WTC11 (cell line): ENCODE results near the gene WSCD2. TPM values are rescaled to one million over a fixed set of nuclear protein-coding genes. Genes with fewer than 3 reads are reported as not detected.

Experiments
- ATAC-seq: fragments of 200-7000 bp; cut with Tn5 transposase; 2 replicates; pipeline ENCODE4 v1.10.0; 2021; ENCODE audit warnings: mild to moderate bottlenecking, moderate library complexity
- CTCF ChIA-PET: fragments of 300-600 bp; sonication (Branson Sonifier 250); formaldehyde crosslinking; loops from one replicate; lab custom pipeline; 2021; ENCODE audit warnings: antibody characterized with exemption; lab: Charles Lee
- POLR2A ChIA-PET: fragments of 350-600 bp; sonication (Branson Sonifier 250); formaldehyde crosslinking; loops from one replicate; lab custom pipeline; 2021; ENCODE audit warnings: antibody characterized with exemption; lab: Charles Lee
- DNase-seq: peaks from one replicate; pipeline ENCODE4 v3.0.0; 2021; ENCODE audit warnings: low spot score
- H3K27ac Mint-ChIP-seq: 2 replicates; pipeline ENCODE4 v1.8.0; 2021; ENCODE audit warnings: mixed read lengths
- H3K27me3 Mint-ChIP-seq: 2 replicates; pipeline ENCODE4 v1.8.0; 2021; ENCODE audit warnings: low read depth, mild to moderate bottlenecking, moderate library complexity, mixed read lengths
- H3K36me3 Mint-ChIP-seq: 2 replicates; pipeline ENCODE4 v1.8.0; 2021; ENCODE audit warnings: mixed read lengths
- H3K4me1 Mint-ChIP-seq: 2 replicates; pipeline ENCODE4 v1.8.0; 2022; ENCODE audit warnings: mixed read lengths
- H3K4me3 Mint-ChIP-seq: 2 replicates; pipeline ENCODE4 v1.8.0; 2021; ENCODE audit warnings: mild to moderate bottlenecking, moderate library complexity, mixed read lengths
- H3K9me3 Mint-ChIP-seq: 2 replicates; pipeline ENCODE4 v1.8.0; 2021; ENCODE audit warnings: mixed read lengths
- CBFB ChIP-seq: sonication (generic); formaldehyde crosslinking; IDR thresholded peaks from 2 replicates; pipeline ENCODE4 v1.8.1; 2022; ENCODE audit warnings: mild to moderate bottlenecking, low read depth, missing genetic modification reagents
- E2F1 ChIP-seq: sonication (generic); formaldehyde crosslinking; IDR thresholded peaks from 2 replicates; pipeline ENCODE4 v1.8.0; 2022; ENCODE audit warnings: mild to moderate bottlenecking, missing genetic modification reagents
- ELF4 ChIP-seq: sonication (generic); formaldehyde crosslinking; IDR thresholded peaks from 2 replicates; pipeline ENCODE4 v1.8.1; 2022; ENCODE audit warnings: low read depth, mild to moderate bottlenecking, moderate library complexity, missing genetic modification reagents
- ERG ChIP-seq: fragments of 250-450 bp; sonication (Bioruptor Pico); IDR thresholded peaks from 2 replicates; pipeline ENCODE4 v1.8.0; 2021; ENCODE audit warnings: mild to moderate bottlenecking
- ESRRA ChIP-seq: sonication (generic); formaldehyde crosslinking; IDR thresholded peaks from 2 replicates; pipeline ENCODE4 v1.8.1; 2022; ENCODE audit warnings: mild to moderate bottlenecking, missing genetic modification reagents, borderline replicate concordance
- ETV6 ChIP-seq: sonication (generic); formaldehyde crosslinking; IDR thresholded peaks from 2 replicates; pipeline ENCODE4 v1.8.1; 2022; ENCODE audit warnings: mild to moderate bottlenecking, missing genetic modification reagents
- FOXJ3 ChIP-seq: sonication (generic); formaldehyde crosslinking; IDR thresholded peaks from 2 replicates; pipeline ENCODE4 v1.9.0; 2021; ENCODE audit warnings: missing genetic modification reagents, mild to moderate bottlenecking, borderline replicate concordance
- FOXP1 ChIP-seq: sonication (generic); formaldehyde crosslinking; IDR thresholded peaks from 2 replicates; pipeline ENCODE4 v1.8.0; 2022; ENCODE audit warnings: missing genetic modification reagents, mild to moderate bottlenecking, moderate library complexity, borderline replicate concordance
- GABPB1 ChIP-seq: sonication (generic); formaldehyde crosslinking; IDR thresholded peaks from 2 replicates; pipeline ENCODE4 v1.8.1; 2023; ENCODE audit warnings: mild to moderate bottlenecking, missing genetic modification reagents
- GTF2I ChIP-seq: fragments of 250-450 bp; sonication (Bioruptor Pico); conservative IDR thresholded peaks from 2 replicates; pipeline ENCODE4 v1.4.0; 2021; ENCODE audit warnings: mild to moderate bottlenecking
- JAZF1 ChIP-seq: fragments of 250-450 bp; sonication (Bioruptor Pico); IDR thresholded peaks from 2 replicates; pipeline ENCODE4 v1.9.0; 2021; ENCODE audit warnings: moderate library complexity, mild to moderate bottlenecking, inconsistent platforms
- KAT7 ChIP-seq: sonication (generic); formaldehyde crosslinking; IDR thresholded peaks from 2 replicates; pipeline ENCODE4 v1.8.1; 2023; ENCODE audit warnings: missing genetic modification reagents, mild to moderate bottlenecking, borderline replicate concordance
- NFATC4 ChIP-seq: fragments of 250-450 bp; sonication (Bioruptor Pico); IDR thresholded peaks from 2 replicates; pipeline ENCODE4 v1.9.0; 2021; ENCODE audit warnings: mild to moderate bottlenecking
- NFYB ChIP-seq: sonication (generic); formaldehyde crosslinking; conservative IDR thresholded peaks from 2 replicates; pipeline ENCODE4 v1.8.0; 2022; ENCODE audit warnings: low read depth, missing genetic modification reagents
- NR3C1 ChIP-seq: sonication (generic); formaldehyde crosslinking; conservative IDR thresholded peaks from 2 replicates; pipeline ENCODE4 v1.8.1; 2023; ENCODE audit warnings: low read depth, mild to moderate bottlenecking, missing genetic modification reagents
- OVOL2 ChIP-seq: fragments of 250-450 bp; sonication (Bioruptor Pico); IDR thresholded peaks from 2 replicates; pipeline ENCODE4 v1.9.0; 2021; ENCODE audit warnings: mild to moderate bottlenecking, borderline replicate concordance
- RORB ChIP-seq: fragments of 250-450 bp; sonication (Bioruptor Pico); IDR thresholded peaks from 2 replicates; pipeline ENCODE4 v1.9.0; 2021; ENCODE audit warnings: mild to moderate bottlenecking
- TCF7 ChIP-seq: sonication (generic); formaldehyde crosslinking; IDR thresholded peaks from 2 replicates; pipeline ENCODE4 v1.8.0; 2022; ENCODE audit warnings: mild to moderate bottlenecking, low read depth, missing genetic modification reagents, moderate library complexity
- TEAD1 ChIP-seq: sonication (generic); formaldehyde crosslinking; IDR thresholded peaks from 2 replicates; pipeline ENCODE4 v1.8.0; 2022; ENCODE audit warnings: mild to moderate bottlenecking, missing genetic modification reagents
- TP53 ChIP-seq: sonication (generic); formaldehyde crosslinking; IDR thresholded peaks from 2 replicates; pipeline ENCODE4 v1.8.1; 2023; ENCODE audit warnings: mild to moderate bottlenecking, missing genetic modification reagents
- ZBTB21 ChIP-seq: sonication (generic); formaldehyde crosslinking; IDR thresholded peaks from 2 replicates; pipeline ENCODE4 v1.8.1; 2023; ENCODE audit warnings: mild to moderate bottlenecking, missing genetic modification reagents, borderline replicate concordance
- ZMAT4 ChIP-seq: fragments of 250-450 bp; sonication (Bioruptor Pico); IDR thresholded peaks from 2 replicates; pipeline ENCODE4 v1.9.0; 2021; ENCODE audit warnings: mild to moderate bottlenecking
- ZNF121 ChIP-seq: sonication (generic); formaldehyde crosslinking; IDR thresholded peaks from 2 replicates; pipeline ENCODE4 v1.8.0; 2023; ENCODE audit warnings: missing genetic modification reagents
- ZNF263 ChIP-seq: sonication (generic); formaldehyde crosslinking; IDR thresholded peaks from 2 replicates; pipeline ENCODE4 v1.8.1; 2022; ENCODE audit warnings: low read depth, mild to moderate bottlenecking, moderate library complexity, missing genetic modification reagents
- total RNA-seq: library from RNA; stranded (reverse); gene quantifications from 3 replicates; pipeline ENCODE4 v1.2.3, GENCODE V29; 2021
- TF ChIP-seq, protein P1 (sequence below): sonication (generic); formaldehyde crosslinking; IDR thresholded peaks from 2 replicates; pipeline ENCODE4 v1.8.1; 2022; ENCODE audit warnings: mild to moderate bottlenecking, missing genetic modification reagents, moderate library complexity, borderline replicate concordance
- TF ChIP-seq, protein P2 (sequence below): fragments of 250-450 bp; sonication (Bioruptor Pico); IDR thresholded peaks from 2 replicates; pipeline ENCODE4 v1.9.0; 2021; ENCODE audit warnings: moderate library complexity, mild to moderate bottlenecking, inconsistent platforms, borderline replicate concordance
- TF ChIP-seq, protein P3 (sequence below): sonication (generic); formaldehyde crosslinking; IDR thresholded peaks from 2 replicates; pipeline ENCODE4 v1.8.1; 2022; ENCODE audit warnings: low read depth, missing genetic modification reagents, borderline replicate concordance

The WSCD2 gene
- total RNA-seq, 1 experiment from 2014 or later = 1.1 TPM

DNA sequence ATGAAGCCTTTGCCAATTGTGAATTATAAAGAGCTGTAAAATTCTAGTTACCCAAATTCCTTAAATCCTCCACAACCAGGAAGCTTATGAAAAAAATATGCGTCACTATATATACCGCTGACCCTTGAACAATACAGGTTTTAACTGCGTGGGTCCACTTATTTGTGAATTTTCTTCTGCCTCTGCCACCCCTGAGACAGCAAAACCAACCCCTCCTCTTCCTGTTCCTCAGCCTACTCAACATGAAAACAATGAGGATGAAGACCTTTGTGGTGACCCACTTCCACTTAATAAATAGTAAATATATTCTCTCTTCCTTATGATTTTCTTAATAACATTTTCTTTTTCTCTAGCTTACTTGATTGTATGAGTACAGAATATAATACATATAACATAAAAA lies 167.9 kb downstream of the WSCD2 start:
- ChIA-PET CTCF (interaction anchor here (1.1 kb wide), 1 partner anchor 61 kb away, joined by 3 read pairs; no protein-coding TSS in a partner anchor), POLR2A (no interaction called here)
- no peaks in the 10 kb centered on the region for H3K27me3 Mint-ChIP-seq
- no peak overlapping the region for H3K4me3 Mint-ChIP-seq
- no peak overlapping the region for H3K27ac Mint-ChIP-seq
- H3K4me1 Mint-ChIP-seq = peaks cover 5% of the 10 kb centered on the region; the same call in 1 of the 2 replicates
- no peak for ATAC-seq
- H3K9me3 Mint-ChIP-seq = peaks cover 11% of the 10 kb centered on the region
- H3K36me3 Mint-ChIP-seq = peaks cover 8% of the 10 kb centered on the region
- DNase-seq = no peak
- TF ChIP-seq NR3C1 (no peak), TEAD1 (no peak), ZMAT4 (CRISPR knock-in tag) (no peak), TP53 (CRISPR knock-in tag) (no peak), E2F1 (CRISPR knock-in tag) (no peak), TCF7 (CRISPR knock-in tag) (no peak), OVOL2 (no peak), JAZF1 (CRISPR knock-in tag) (no peak)
- TF ChIP-seq, protein P1, sequence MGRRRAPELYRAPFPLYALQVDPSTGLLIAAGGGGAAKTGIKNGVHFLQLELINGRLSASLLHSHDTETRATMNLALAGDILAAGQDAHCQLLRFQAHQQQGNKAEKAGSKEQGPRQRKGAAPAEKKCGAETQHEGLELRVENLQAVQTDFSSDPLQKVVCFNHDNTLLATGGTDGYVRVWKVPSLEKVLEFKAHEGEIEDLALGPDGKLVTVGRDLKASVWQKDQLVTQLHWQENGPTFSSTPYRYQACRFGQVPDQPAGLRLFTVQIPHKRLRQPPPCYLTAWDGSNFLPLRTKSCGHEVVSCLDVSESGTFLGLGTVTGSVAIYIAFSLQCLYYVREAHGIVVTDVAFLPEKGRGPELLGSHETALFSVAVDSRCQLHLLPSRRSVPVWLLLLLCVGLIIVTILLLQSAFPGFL (CRISPR knock-in tag) = no peak
- TF ChIP-seq, protein P2, sequence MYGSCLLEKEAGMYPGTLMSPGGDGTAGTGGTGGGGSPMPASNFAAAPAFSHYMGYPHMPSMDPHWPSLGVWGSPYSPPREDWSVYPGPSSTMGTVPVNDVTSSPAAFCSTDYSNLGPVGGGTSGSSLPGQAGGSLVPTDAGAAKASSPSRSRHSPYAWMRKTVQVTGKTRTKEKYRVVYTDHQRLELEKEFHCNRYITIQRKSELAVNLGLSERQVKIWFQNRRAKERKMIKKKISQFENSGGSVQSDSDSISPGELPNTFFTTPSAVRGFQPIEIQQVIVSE = no peak
- TF ChIP-seq, protein P3, sequence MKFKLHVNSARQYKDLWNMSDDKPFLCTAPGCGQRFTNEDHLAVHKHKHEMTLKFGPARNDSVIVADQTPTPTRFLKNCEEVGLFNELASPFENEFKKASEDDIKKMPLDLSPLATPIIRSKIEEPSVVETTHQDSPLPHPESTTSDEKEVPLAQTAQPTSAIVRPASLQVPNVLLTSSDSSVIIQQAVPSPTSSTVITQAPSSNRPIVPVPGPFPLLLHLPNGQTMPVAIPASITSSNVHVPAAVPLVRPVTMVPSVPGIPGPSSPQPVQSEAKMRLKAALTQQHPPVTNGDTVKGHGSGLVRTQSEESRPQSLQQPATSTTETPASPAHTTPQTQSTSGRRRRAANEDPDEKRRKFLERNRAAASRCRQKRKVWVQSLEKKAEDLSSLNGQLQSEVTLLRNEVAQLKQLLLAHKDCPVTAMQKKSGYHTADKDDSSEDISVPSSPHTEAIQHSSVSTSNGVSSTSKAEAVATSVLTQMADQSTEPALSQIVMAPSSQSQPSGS = no peak

DNA sequence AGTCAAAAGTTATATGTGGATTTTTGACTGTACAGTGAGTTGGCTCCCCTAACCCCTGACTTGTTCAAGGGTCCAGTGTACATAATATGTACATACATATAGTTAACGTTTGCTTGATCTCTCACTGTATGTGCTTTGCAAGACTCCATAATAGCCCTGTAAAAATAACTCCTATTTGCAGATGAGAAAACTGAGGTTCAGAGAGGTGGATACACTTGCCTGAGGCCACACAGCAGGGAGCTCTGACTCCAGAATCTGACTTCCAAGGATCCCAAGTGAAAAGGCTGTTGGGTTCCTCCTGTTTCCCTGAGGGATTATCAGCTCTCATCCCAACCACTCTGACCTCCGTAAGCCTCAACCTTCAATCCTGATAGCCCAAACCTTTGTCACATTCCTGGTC lies 168.3 kb downstream of the WSCD2 start:
- Mint-ChIP-seq H3K4me3 (no peak overlapping the region), H3K36me3 (peaks cover 3% of the 10 kb centered on the region), H3K27me3 (no peaks in the 10 kb centered on the region), H3K9me3 (peaks cover 6% of the 10 kb centered on the region), H3K4me1 (peaks cover 10% of the 10 kb centered on the region), H3K27ac (no peak overlapping the region)
- ATAC-seq (no peak), DNase-seq (no peak)
- ChIA-PET CTCF (interaction anchor here (1.1 kb wide), 1 partner anchor 62 kb away, joined by 3 read pairs; no protein-coding TSS in a partner anchor), POLR2A (no interaction called here)
- TF ChIP-seq GTF2I (CRISPR knock-in tag) (no peak), NFYB (CRISPR knock-in tag) (no peak), ZMAT4 (CRISPR knock-in tag) (no peak), FOXP1 (CRISPR knock-in tag) (no peak), ZNF263 (CRISPR knock-in tag) (no peak), ERG (CRISPR knock-in tag) (no peak), KAT7 (no peak), ZBTB21 (CRISPR knock-in tag) (no peak), ESRRA (CRISPR knock-in tag) (no peak), ETV6 (CRISPR knock-in tag) (no peak), NFATC4 (CRISPR knock-in tag) (no peak), GABPB1 (CRISPR knock-in tag) (no peak), FOXJ3 (CRISPR knock-in tag) (no peak), RORB (no peak), CBFB (CRISPR knock-in tag) (no peak), ZNF121 (CRISPR knock-in tag) (no peak), ELF4 (CRISPR knock-in tag) (no peak)
- TF ChIP-seq, protein P3 = no peak
